CD4-positive, alpha-beta T cell treated with Interleukin-10 for 1 hour (primary cell): Measurements from ENCODE around the gene ATG7.
"Not testable (repeated sequence)": the region's sequence is repeated elsewhere in the genome, so short reads cannot be mapped to it uniquely, and the experiment has no call there.

ENCODE experiments used
- DNase-seq: peaks from one replicate; pipeline ENCODE4 v3.0.0-alpha.2; 2020

Gene ATG7

DNA sequence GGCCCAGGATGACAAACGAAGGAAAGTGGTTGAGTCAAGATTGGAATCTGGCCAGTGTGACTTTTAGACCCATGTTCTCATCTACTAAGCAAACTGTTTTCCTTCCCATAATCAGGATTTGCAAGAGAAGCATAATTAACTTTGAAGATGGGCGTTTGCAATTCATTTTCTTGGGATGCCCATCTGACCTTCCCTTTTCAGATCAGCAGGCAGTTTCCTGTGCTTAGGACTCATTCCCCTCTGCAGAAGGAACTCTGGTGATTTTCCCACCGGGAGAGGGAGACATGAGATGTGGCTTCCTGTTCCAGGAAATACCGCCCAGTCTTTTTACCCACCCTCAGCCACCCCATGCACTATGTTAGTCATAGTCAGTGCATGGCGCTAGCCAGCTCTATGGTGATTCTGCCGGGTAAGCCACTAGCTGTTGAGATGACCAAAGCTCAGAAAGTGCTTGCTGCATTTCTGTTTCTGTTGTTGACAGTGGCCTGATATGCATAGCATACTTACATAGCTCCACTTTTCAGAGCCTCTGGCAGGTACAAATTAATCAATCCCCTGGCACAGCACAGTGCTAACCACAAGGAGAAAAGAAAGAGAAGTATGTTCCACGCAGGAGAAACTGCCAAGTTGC is 242.1 kb downstream of the ATG7 start:
- DNase-seq = no peak

GRCh38 chr3:11517601-11518000 is 245.4 kb downstream of the ATG7 start:
- no peak for DNase-seq

- DNase-seq = no peak
Measured at GRCh38 chr3:11521167-11521566, 249.0 kb downstream of the ATG7 start.

DNA sequence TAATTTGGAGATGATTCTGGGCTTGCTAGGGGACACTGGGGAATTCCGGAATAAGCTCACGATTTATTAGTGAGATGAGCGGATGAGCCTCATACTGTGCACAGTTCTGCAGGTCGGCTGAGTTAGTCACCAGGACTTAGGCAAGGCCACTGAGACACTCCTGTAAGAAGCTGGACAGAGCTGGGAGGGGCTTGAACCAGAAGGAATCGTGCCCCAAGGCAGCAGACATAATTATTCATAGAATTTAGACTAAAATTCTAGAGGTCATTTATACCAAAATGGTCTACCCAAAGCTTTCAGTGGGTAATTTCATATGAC is 250.2 kb downstream of the ATG7 start:
- no peak for DNase-seq

GRCh38 chr3:11522953-11523571 is 250.9 kb downstream of the ATG7 start:
- DNase-seq = no peak

- DNase-seq = no peak
Measured at GRCh38 chr3:11523572-11524101, 251.4 kb downstream of the ATG7 start.

GRCh38 chr3:11526121-11526520 is 253.9 kb downstream of the ATG7 start:
- DNase-seq = not testable (repeated sequence)

- no peak for DNase-seq
Measured at GRCh38 chr3:11529281-11529680, 257.1 kb downstream of the ATG7 start.

DNA sequence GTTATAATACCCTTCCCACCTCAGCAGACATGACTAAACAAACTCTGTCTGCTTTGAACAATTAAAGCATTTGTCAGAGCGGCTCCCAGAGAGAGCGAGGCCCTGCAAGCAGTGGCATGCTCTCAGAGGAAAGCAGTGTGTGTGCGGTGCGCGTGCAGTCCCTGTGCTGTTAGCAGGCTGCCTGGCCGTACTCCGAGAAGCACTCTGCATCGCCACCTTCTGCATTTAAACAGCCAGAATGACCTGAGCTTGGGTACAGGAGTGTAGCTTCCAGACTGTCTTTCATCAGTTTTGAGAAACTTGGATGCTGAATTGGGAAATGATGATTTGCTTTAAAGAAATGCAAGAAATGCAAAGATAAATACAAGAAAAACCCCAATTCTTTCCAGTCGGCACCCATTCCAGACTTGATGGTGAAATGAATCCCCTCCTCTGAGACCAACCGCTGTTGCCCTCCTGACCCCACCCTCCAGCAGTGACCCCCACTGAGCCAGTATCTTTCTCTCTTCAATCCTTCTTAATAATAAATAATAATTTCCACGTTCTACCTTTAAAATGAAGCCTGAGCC is 258.0 kb downstream of the ATG7 start:
- no peak for DNase-seq

DNA sequence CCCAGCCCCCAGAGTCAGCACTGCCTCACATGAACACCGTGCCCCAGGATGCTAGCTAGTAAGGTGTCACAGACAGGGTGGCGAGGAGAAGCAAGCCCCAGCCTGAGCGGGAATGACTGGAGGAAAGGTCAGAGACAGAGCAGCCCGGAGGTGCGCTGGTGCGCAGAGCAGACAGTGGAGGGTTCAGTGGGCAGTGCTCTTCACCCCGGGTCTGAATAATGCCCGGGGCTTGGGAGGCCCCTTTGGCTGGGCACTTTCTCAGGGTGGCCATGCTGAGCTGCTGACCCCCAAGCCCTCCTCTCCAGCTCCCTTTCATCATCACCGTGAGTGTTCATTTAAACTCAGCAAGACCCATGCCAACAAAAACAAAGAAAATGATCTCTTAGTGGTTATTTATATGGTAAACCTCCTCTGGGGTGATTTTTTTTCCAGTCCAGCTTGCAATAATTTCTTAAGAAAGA is 260.8 kb downstream of the ATG7 start:
- DNase-seq = no peak

DNA sequence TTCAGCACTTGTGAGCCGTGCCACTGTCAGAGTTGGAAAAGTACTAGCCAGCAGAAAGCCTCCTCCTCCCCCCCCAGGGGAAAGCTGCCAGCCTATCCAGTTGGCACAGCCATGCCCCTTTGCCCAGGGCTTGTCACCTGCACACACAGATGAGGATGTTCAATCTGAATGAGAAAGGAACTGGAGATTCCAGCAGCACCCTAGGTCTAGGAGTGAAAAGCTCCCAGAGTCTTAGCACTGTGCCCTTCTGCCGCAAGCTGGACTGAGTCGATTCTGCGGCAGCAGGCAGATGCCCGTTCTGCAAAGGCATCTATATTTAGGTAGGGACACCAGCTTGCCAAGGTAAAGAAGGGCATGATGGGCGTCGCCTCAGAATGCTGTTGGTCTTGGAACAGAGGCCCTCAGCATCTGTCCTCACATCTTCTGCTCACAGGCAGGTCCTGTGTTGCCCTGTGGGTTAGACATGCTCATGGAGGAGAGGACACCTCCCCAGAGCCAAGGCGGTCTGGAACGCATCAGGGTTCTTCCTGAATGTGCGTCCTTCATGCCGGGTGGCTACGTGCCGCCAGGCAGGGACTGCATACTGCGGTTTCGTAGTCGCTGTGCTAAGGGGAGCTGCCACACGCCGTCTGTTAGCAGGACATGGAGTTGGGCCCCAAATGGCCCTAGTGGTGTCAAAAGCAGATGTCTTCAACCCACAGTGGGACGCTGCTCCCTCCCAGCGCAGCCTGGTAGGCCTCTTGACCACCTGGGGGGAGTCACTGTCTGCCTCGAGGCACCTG is 262.0 kb downstream of the ATG7 start:
- DNase-seq = no peak

- DNase-seq = no peak
Measured at GRCh38 chr3:11534793-11535101, 262.6 kb downstream of the ATG7 start.

- no peak for DNase-seq
Measured at GRCh38 chr3:11535243-11535960, 263.2 kb downstream of the ATG7 start.

DNA sequence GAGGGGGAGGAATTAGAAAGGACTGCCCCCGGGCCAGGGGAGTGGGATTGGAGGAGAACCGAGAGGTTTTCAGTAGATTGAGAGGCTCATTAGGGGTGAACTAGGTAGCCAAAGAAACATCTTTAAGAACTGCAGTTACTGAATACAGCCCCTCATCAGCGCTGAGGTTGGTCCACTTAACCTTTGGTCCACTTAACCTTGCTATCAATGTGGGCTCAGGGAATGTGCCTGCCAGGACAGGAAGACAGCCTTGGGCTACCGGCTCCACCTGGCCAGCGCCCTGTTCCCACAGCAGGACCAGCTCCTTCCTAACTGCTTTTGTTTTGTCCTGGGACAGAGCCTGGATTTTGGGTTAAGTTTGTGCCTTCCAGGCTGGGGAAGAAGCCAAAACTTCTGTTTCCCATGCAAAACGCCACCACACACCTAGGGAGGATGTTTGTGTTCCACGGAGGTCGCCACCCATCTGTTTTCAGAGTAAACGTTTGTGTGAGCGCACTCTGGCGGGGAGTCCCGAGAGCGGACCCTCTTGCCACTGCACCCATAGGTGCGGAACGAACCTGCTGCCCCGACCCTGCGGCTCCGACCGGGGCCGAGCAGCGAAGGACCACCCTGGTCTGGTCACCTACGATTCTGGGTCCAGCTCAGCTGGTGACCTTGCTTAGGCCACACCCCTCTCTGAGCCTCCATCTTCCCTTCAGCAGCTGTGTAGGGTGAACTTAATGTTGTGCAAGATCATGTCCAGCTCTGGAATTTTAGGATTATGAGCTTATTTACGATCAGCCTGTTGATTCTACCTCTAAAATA is 264.1 kb downstream of the ATG7 start:
- DNase-seq = no peak

GRCh38 chr3:11536936-11537612 is 264.9 kb downstream of the ATG7 start:
- no peak for DNase-seq

DNA sequence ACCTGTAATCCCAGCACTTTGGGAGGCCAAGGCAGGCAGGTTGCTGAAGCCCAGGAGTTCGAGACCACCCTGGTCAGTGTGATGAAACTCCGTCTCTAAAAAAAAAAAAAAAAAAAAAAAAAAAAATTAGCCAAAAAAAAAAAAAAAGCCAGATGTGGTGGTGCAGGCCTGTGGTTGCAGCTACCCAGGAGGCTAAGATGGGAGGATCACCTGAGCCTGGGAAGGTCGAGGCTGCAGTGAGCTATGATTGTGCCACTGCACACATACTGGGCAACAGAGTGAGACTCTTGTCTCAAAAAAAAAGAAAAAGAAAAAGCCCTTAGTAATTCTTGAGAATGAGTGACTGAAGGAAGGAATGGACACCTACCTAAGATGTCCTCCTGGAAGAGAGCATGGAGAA is 266.4 kb downstream of the ATG7 start:
- no peak for DNase-seq

DNA sequence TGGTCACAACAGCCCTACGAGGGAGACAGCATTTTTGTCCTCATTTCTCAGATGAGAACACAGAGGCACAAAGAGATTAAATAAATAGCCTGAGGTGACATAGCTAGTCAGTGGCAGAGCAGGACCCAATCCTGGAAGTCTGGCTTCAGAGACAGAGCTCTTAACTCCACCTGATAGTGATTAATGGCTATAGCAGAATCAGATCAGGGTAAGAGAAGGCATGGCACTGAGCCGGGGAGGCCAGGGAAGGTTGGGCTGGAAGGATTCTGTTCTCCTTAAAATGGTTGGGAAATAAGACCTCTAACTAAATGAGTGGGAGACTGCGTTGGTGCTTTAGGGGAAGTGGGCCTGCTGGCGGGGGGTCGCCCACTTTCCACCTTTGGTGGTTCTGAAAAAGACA is 267.0 kb downstream of the ATG7 start:
- no peak for DNase-seq

GRCh38 chr3:11539677-11540076 is 267.5 kb downstream of the ATG7 start:
- no peak for DNase-seq

GRCh38 chr3:11541321-11542303 is 269.4 kb downstream of the ATG7 start:
- no peak for DNase-seq

GRCh38 chr3:11542551-11542950 is 270.4 kb downstream of the ATG7 start:
- DNase-seq = no peak
